Cerebellar nuclear complex (tissue), 1 donor: ENCODE data around the gene PLCB2.

Experiments
- DNase-seq, 2 experiments: peaks; one replicate each; lab custom pipeline; 2025; lab: John Stamatoyannopoulos, UW

PLCB2 gene

GRCh38 chr15:40302288-40302886 is 5.3 kb downstream of the PLCB2 start:
- DNase-seq: no peak

DNA sequence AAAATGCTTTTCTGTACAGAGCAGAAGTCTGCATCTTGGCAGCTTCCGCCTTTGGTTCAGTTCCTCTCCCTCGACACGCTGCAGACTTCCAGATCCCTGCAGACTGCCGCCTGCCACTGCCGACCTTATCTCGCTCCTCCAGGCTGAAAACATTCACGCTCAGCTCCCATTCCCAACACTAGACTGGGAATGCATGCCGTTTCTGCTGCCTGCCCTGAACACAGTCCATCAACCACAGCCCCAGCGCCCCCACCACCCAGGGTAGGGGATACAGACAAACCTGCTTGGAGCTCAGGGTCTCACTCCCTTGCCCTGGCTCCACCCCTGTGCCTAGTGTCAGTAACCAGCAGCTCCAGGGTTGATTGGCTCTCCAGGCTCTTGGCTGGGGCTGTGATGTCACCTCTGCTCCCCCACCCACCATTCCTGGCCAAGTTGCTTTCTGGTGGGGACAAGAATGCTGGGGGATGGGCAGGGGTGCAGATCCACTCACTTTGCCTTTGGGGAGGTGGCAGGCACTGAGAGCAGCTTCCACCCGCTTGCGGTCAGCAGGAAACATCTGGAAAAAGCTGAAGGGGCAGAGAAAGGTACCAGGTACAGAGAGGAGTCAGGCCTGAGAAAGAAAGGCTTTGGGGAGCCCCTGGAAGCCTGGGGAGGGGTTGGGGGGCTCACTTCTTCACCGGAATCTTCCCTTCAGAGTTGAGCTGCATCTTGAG is 6.1 kb downstream of the PLCB2 start:
- DNase-seq: no peak

DNA sequence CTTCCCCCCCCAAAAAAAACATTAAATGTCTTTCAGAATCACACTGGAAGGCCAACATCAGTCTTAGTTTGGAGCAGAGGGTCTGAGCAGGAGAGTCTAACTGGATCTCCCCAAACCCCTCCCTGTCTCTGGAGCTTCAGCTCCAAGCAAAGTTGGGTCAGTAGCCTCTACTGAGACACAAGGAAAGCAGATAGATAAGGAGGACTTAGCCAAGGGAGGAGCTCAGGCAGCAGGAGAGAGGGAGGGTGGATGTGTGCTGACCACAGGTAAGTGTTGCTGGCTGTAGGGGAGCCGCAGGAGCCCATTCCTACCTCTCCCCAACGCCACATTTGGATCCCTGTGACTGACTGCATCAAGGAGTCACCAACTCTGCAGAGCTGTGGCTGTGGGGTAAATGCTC is 7.0 kb downstream of the PLCB2 start:
- DNase-seq: no peak

DNA sequence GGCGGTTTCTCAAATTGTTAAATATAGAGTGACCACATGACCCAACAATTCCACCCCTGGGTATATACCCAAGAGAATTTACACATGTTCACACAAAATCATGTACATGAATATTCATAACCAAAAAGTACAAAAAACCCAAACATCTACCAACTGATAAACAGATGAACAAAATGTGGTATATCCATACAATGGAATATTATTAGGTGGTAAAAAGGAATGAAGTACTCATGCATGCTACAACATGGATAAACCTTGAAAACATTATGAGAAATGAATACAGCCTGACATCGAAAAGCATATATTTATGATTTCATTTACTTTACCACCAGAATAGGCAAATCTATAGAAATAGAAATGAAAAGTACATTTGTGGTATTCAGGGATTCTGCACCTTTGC is 7.4 kb downstream of the PLCB2 start:
- no peak for DNase-seq

GRCh38 chr15:40298216-40298935 is 9.4 kb downstream of the PLCB2 start:
- DNase-seq: no peak

- no peak for DNase-seq
Measured at GRCh38 chr15:40297356-40297755, 10.4 kb downstream of the PLCB2 start.

DNA sequence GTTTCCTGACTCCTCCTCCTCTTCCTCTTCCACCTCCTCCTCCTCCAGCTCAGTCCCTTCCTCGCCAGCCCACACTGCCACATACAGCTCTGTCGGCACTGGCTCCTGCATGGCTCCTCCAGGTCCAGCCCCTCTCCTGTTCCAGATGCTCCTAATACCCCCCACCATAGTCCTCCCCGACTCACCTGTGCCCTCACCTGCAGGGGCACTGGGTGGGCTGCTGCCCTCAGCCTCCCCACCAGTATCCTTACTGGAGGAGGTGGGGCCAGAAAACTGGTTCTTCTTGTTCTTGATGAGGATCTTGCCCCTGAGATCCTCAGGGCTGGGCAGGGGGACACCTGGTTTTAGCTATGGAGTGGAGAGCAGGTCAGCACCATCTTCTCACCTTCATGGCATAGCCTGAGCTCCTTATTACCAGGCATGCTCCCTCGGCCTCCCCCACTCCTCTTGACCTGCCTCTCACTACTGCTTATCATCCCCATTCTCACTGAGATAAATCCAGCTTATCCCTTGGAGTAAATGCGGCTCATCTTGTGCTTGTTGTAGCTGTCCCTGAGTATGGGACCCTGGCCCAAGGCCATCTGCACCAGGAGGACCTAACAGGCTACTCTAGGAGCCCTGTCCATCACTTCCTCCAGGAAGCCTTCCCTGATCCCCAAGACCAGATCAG is 11.0 kb downstream of the PLCB2 start:
- no peak for DNase-seq

- no peak for DNase-seq
Measured at GRCh38 chr15:40295877-40296560, 11.7 kb downstream of the PLCB2 start.

DNA sequence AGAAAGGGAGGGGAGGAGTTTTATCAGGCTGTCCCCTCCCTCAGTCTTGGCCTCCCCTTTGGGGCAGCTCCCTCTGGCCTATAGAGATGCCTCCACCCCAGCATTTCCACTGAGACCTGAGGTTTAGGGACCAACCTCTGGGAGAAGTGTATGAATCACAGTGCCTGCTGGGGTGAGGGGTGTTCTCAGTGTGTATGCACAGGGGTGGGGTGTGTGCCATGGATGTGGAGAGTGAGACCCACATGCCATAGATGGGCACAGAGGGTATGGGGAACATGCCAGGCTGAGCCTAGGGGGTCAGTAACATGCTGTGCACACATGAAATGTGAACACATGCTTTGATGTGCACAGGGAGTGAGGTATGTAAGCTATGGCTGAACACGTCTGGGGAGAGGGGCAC is 12.4 kb downstream of the PLCB2 start:
- no peak for DNase-seq

DNA sequence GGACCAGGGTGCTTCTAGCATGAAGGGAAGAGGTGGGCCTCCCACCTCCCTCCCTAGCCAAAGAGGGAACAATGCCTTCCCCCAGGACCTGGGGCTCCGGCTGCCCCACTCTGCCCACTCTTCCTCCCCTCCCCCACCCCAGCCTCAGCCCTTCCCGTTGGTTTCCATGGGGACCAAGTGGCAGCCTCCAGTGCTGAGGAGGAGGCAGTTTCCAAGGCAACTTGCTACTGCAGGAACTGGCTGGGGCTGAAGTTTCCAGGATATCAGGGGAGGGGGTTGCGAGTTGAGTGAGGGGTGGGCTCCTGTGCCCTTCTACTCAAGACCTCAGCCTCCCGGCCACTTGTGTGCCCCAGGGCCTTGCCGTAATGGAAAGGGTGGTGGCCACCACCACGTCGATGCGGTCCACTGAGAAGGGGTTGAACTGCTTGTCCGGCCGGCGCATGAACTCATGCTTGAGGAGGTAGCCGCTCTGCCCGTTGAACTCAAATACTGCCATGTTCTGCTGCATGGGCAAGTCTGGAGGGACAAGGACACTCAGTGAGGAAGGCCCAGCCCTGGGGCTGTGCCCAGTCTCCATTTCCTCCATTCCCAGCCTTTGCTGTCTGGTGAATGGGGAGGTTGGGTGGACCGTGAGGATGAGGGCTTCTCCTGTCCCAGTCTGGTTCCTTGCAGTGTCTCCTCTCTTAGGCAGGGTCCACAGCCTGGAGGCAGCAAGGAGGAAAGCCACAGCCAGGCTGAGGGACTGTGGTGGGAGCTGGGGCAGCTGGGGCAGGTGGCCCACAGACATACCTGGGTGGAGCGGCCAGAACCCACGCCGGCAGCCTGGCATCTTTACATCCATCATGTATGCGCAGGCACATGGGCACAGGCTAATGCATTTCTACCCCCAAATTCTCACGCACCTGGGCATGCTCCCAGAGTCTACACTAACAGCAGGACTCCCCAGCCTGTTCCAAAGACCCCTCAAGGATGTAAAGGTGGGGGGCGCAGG is 13.5 kb downstream of the PLCB2 start:
- no peak for DNase-seq

GRCh38 chr15:40293006-40293405 is 14.7 kb downstream of the PLCB2 start:
- no peak for DNase-seq

DNA sequence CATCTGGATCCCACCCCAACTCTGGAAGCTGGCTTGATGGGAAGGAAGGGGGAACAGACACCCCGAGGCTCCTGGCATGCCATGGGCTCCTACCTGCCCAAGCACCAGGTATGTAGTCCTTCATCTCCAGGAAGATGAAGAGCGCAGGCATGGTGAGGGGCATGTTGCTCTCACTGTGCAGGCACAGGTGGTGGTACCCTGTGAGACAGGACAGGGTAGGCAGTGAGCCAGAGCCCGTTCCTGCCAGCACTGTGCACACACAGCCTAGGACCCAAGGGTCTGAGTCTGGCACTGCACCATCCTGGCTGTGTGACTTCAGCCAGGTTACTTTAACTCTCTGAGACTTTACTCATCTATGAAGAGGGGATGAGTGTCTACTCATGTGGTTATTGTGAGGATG is 15.5 kb downstream of the PLCB2 start:
- DNase-seq: no peak

GRCh38 chr15:40290918-40291574 is 16.7 kb downstream of the PLCB2 start:
- DNase-seq: no peak

GRCh38 chr15:40290545-40290917 is 17.2 kb downstream of the PLCB2 start:
- no peak for DNase-seq

DNA sequence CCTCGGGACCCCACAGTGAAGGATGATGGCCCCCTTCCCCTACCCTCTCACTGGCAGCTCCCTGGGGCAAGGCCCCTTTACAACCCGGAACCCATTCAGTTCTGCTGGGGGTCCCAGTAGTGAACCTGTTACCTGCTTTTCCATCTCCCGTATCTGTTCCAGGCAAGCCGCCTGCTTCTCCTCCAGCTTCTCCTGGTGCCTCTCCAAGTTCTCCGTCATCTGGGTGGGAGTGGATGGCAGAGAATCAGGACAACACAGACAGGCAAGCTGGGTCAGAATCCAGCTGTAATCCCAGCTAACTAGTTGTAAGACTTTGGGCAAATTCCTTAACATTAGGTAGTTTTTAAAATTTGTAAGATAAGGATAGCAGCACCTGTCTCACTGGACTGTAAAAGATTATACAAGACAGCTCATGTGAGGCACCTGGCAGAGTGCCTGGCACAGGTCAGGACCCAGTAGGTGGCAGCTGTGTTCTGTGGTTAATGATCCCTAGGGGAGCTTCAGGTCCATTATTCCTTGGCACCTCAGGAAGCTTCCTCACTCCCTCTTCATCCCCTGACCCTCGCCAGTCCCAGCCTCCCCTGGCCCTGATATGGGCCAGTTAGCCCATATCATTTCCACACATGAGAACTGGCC is 18.5 kb downstream of the PLCB2 start:
- DNase-seq: no peak

GRCh38 chr15:40287968-40288367 is 19.8 kb downstream of the PLCB2 start:
- DNase-seq: no peak

DNA sequence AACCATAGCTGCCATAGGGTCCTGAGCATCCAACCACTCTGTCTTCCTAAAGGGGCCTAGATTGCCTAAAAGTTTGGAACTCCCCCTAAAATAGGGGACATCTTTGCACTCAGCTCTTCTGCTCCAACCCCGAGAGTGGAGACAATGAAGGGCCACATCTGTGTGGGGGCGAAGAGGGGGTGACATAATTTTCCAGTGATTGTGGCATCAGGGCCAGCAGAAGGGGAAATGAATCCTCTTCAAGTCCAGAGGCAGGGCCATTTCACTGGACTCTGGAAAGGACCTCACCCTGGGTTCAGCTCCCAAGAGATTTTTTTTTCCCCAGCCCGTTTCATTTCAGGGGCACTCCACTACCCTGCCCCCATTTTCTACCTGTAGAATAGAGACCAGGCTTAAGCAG is 20.2 kb downstream of the PLCB2 start:
- no peak for DNase-seq

- DNase-seq: no peak
Measured at GRCh38 chr15:40286794-40287193, 20.9 kb downstream of the PLCB2 start.

DNA sequence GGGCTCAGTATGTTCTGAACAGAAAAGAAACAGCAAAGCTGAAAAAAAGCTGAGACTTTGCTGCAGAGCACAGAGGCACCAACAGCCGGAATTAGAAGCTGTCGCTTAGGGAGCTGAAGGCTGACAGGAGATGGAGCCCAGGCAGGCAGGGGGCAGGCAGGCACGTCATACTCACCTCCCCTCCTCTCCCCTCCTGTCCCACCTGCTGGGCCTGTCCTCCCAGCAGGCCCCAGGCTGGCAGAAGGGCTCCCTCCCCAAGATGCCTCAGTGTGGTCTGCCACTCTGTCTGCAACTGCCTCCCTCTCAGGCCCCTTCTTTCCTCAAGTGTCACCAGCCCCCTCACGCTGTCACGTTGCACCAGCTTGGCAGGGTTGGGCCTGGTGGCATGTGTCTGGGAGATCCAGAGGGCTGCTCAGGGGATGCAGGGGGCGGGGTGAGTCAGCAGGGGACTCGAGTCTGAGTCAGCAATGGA is 21.6 kb downstream of the PLCB2 start:
- no peak for DNase-seq

DNA sequence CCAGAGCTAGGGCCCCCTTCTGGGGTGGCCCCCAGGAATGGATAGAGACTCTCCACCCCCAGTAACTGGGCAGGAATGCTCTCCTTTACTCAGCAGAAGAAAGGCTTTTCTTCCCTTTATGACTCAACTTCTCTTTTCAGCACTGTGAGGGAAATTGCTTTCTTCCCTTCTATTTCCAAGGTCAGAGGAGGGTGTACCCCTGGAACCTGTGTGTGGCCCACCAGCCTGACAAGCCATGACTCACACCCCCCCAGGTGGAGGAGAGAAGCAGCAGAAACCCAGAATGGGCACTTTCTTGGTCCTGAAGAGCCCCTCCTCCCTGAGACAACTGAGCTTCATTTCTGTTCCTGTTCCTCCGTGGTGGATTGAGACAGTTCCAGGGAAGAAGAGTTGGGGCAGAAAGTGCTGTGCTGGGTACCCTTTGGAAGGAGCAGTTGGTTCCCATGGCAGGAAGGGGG is 22.2 kb downstream of the PLCB2 start:
- DNase-seq: no peak
